ENCODE measurements around the gene FBXW7. TPM values are rescaled to one million over a fixed set of nuclear protein-coding genes. Genes with fewer than 3 reads are reported as not detected.

FBXW7 gene
- total RNA-seq, 2 donors from 2014 or later, result 37.7 to 55.0 TPM

- intact Hi-C loops (cut with DNase I), result no loop called here
- DNase-seq (ENCODE audit: low spot score), result no peak
Observed at GRCh38 chr4:152323221-152323620, 212.7 kb downstream of the FBXW7 start.

GRCh38 chr4:152322656-152323055, 213.2 kb downstream of the FBXW7 start:
- intact Hi-C loops (cut with DNase I), result no loop called here
- DNase-seq (ENCODE audit: low spot score), result no peak

GRCh38 chr4:152321923-152322322, 214.0 kb downstream of the FBXW7 start:
- intact Hi-C loops (cut with DNase I), result no loop called here
- DNase-seq (ENCODE audit: low spot score), result no peak

- intact Hi-C loops (cut with DNase I), result no loop called here
- DNase-seq (ENCODE audit: low spot score), result no peak
Observed at GRCh38 chr4:152321398-152321797, 214.5 kb downstream of the FBXW7 start.

- no peak for DNase-seq (ENCODE audit: low spot score)
- intact Hi-C loops (cut with DNase I), result no loop called here
Observed at GRCh38 chr4:152316969-152317368, 218.9 kb downstream of the FBXW7 start.

- intact Hi-C loops (cut with DNase I), result no loop called here
- DNase-seq (ENCODE audit: low spot score), result no peak
Observed at GRCh38 chr4:152310257-152310656, 225.6 kb downstream of the FBXW7 start.

- intact Hi-C loops (cut with DNase I), result no loop called here
- no peak for DNase-seq (ENCODE audit: low spot score)
Observed at GRCh38 chr4:152309418-152309817, 226.5 kb downstream of the FBXW7 start.

GRCh38 chr4:152308951-152309350, 226.9 kb downstream of the FBXW7 start:
- no peak for DNase-seq (ENCODE audit: low spot score)
- intact Hi-C loops (cut with DNase I), result no loop called here

- DNase-seq (ENCODE audit: low spot score), result no peak
- intact Hi-C loops (cut with DNase I), result no loop called here
Observed at GRCh38 chr4:152307669-152308068, 228.2 kb downstream of the FBXW7 start.

- intact Hi-C loops (cut with DNase I), result no loop called here
- no peak for DNase-seq (ENCODE audit: low spot score)
Observed at GRCh38 chr4:152306541-152306940, 229.4 kb downstream of the FBXW7 start.

- DNase-seq (ENCODE audit: low spot score), result no peak
- intact Hi-C loops (cut with DNase I), result no loop called here
Observed at GRCh38 chr4:152304220-152304619, 231.7 kb downstream of the FBXW7 start.

- DNase-seq (ENCODE audit: low spot score), result no peak
- intact Hi-C loops (cut with DNase I), result no loop called here
Observed at GRCh38 chr4:152301381-152301780, 234.5 kb downstream of the FBXW7 start.

GRCh38 chr4:152299553-152299952, 236.3 kb downstream of the FBXW7 start:
- no peak for DNase-seq (ENCODE audit: low spot score)
- intact Hi-C loops (cut with DNase I), result no loop called here

- DNase-seq (ENCODE audit: low spot score), result no peak
- intact Hi-C loops (cut with DNase I), result no loop called here
Observed at GRCh38 chr4:152296386-152296785, 239.5 kb downstream of the FBXW7 start.

GRCh38 chr4:152294765-152295164, 241.1 kb downstream of the FBXW7 start:
- DNase-seq (ENCODE audit: low spot score), result no peak
- intact Hi-C loops (cut with DNase I), result no loop called here

GRCh38 chr4:152294331-152294730, 241.6 kb downstream of the FBXW7 start:
- intact Hi-C loops (cut with DNase I), result no loop called here

GRCh38 chr4:152293527-152293926, 242.4 kb downstream of the FBXW7 start:
- intact Hi-C loops (cut with DNase I), result no loop called here

More at GRCh38 chr4:152294331-152294730, 241.6 kb downstream of the FBXW7 start:
- DNase-seq (ENCODE audit: low spot score), result no peak

GRCh38 chr4:152290366-152290921, 245.4 kb downstream of the FBXW7 start:
- intact Hi-C loops (cut with DNase I), result no loop called here
- DNase-seq (ENCODE audit: low spot score), result no peak

More at GRCh38 chr4:152293527-152293926, 242.4 kb downstream of the FBXW7 start:
- no peak for DNase-seq (ENCODE audit: low spot score)

GRCh38 chr4:152289941-152290340, 246.0 kb downstream of the FBXW7 start:
- DNase-seq (ENCODE audit: low spot score), result no peak
- intact Hi-C loops (cut with DNase I), result no loop called here

GRCh38 chr4:152289541-152289940, 246.4 kb downstream of the FBXW7 start:
- no peak for DNase-seq (ENCODE audit: low spot score)
- intact Hi-C loops (cut with DNase I), result no loop called here

GRCh38 chr4:152283801-152284470, 252.0 kb downstream of the FBXW7 start:
- DNase-seq (ENCODE audit: low spot score), result no peak
- intact Hi-C loops (cut with DNase I), result no loop called here

Measured in posterior vena cava (tissue), 2 donors.